AG08395 (cell line): ENCODE data around the gene MSL3B.

Experiments
- DNase-seq: peaks from one replicate; pipeline ENCODE4 v3.0.0; 2012; ENCODE audit warnings: mixed read lengths, low spot score

Gene MSL3B

GRCh38 chr2:233817361-233817911, 50.8 kb downstream of the MSL3B start:
- DNase-seq = no peak

- no peak for DNase-seq
Measured at GRCh38 chr2:233816771-233817170, 51.4 kb downstream of the MSL3B start.

GRCh38 chr2:233816334-233816733, 51.9 kb downstream of the MSL3B start:
- no peak for DNase-seq

GRCh38 chr2:233815861-233816260, 52.3 kb downstream of the MSL3B start:
- DNase-seq = no peak
